ENCODE results near the gene NCAPG.

Gene NCAPG

DNA sequence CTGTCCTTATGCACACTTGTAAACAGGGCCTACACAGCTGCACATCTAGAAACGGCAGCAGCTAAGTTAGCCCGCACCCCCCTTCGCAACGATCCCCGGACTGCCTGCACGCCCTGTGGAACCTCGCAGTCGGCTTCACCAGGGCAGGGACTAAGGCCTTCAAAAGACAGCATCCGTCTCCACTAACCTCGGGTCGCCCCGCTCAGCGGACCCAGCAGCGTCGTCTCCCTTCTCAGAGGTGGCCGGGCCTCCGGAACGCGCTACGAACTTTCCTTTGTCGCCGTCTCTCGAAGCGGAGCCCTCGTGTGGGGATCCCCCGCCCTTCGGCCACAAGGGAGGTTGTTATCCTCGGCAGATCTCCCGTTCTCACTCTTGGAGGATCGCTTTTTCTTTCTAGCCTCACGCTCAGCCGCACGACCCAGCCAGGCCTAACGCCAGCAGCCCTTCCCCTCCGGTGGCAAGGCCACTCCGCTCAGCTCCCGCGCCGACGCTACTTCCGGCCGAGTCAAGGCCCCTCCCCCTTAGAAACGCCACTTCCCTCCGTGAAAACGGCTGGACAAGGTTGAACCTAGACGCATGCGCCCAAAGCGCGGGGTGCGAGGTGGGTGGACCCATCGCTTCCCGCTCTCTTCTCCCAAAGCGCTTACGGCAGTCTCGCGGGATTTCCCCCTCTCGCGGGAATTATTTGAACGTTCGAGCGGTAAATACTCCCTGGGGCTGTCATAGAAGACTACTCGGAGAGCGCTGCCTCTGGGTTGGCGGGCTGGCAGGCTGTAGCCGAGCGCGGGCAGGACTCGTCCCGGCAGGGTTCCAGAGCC, at the start of gene NCAPG, which contains the start of gene DCAF16:
Gene NCAPG, plus strand, starts transcription at position 720 of the 818 bp plus-strand sequence. CDS start 99 bp downstream, outside the sequence.
Gene DCAF16, minus strand, starts transcription at position 498 of the 818 bp plus-strand sequence. CDS start 6,616 bp downstream, outside the sequence.
- DNase-seq (ENCODE audit: low read depth), result peak; percentile 99

GRCh38 chr4:17761062-17761461, 49.7 kb upstream of the NCAPG start:
- DNase-seq (ENCODE audit: low read depth), result no peak

DNA sequence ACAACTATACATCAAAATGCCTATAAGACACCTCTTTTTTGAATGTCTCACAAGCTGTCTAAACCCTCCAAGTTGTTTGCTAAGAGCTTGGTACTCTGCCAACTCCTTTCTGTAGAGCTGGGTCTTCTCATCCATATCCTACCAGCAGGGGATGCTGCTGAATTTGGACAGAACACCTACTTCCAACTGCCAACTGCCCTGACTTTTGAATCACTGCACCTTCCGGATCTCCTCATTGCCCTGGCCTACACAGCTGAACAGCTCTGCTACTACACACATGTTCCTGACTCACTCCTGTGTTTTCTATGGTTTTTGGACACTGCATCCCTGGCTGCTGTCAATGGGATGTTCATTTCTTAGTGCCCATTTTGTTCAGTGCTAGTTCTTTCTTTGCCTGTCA, 48.1 kb upstream of the NCAPG start:
- peak; percentile 27 for DNase-seq (ENCODE audit: low read depth)

DNA sequence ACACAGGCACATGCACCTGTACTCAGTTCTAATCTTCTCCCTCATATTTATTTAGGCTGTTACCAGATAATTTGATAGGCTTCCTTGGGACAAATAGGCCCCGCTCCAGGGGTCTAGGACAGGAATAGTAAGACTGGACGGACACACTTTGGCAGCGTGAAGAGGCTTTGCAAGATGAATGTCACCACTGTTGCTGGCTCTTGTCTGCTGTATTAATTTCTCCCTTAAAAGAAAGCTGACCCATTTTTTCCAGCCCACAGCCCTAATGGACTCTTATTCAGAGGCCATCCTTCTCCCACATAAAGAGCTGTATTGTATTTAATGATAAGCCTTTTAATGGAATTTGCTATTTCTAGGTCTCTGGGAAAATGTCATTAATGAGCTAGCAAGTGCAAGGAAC, 47.4 kb upstream of the NCAPG start:
- no peak for DNase-seq (ENCODE audit: low read depth)

- DNase-seq (ENCODE audit: low read depth), result no peak
Observed at GRCh38 chr4:17763931-17764330, 46.8 kb upstream of the NCAPG start.

DNA sequence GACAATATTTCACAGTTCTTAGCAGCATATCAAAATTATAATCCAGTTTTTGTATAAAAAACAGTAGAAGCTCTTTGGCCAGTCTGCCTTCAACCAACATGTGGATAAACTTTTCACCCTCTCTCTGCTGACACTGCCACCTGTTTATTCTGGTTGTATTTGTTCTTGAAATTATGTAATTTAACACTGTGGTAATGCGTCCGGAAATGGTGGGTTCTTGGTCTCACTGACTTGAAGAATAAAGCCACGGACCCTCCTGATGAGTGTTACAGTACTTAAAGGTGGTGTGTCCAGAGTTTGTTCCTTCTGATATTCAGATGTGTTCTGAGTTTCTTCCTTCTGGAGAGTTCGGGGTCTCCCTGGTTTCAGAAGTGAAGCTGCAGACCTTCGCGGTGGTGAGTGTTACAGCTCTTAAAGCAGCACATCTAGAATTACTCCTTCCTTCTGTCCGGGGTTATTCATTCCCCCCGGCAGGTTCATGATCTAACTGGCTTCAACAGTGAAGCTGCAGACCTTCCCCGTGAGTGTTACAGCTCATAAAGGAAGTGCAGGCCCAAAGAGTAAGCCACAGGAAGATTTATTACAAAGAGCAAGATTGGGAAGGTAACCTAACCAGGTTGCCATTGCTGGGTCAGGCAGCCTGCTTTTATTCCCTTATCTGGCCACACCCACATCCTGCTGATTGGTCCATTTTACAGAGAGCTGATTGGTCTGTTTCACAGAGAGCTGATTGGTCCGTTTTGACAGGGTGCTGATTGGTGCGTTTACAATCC, 45.1 kb upstream of the NCAPG start:
- DNase-seq (ENCODE audit: low read depth), result no peak

DNA sequence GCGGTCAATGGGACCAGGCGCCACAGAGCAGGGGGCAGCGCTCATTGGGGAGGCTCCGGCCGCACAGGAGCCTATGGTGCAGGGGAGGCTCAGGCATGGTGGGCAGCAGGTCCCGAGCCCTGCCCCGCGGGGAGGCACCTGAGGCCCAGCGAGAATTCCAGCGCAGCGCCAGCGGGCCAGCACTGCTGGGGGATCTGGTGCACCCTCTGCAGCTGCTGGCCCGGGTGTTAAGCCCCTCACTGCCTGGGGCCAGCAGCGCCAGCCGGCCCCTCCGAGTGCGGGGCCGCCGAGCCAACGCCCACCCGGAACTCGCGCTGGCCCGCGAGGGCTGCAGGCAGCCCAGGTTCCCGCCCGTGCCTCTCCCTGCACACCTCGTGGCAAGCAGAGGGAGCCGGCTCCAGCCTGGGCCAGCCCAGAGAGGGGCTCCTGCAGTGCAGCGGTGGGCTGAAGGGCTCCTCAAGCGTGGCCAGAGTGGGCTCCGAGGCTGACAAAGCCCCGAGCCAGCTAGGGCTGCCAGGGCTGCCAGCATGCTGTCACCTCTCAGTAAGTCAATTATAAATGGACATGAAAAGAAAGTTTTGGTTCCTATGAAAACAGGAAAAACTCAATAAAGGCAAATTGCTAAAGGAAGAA, 43.8 kb upstream of the NCAPG start:
- DNase-seq (ENCODE audit: low read depth), result no peak

GRCh38 chr4:17769406-17770174, 41.2 kb upstream of the NCAPG start:
- DNase-seq (ENCODE audit: low read depth), result no peak

DNA sequence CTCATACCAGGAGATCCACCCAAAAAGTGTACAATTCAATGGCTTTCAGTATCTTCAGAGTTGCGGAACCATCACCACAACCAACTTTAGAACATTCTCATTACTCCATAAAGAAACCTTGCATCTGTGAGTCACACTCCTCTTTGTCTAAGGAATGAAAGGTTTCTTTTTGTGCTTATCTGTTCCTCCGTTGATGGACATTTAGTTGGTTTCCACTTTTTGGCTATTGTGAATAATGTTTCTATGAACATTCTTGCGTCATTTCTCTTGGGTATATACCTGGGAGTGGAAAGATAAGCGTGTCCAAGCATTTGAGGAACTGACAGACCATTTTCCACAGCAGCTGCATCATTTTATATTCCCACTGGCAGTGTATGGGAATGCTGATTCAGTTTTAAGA, 39.9 kb upstream of the NCAPG start:
- DNase-seq (ENCODE audit: low read depth), result no peak

GRCh38 chr4:17771284-17771908, 39.4 kb upstream of the NCAPG start:
- no peak for DNase-seq (ENCODE audit: low read depth)

- DNase-seq (ENCODE audit: low read depth), result no peak
Observed at GRCh38 chr4:17773135-17773698, 37.6 kb upstream of the NCAPG start.

- no peak for DNase-seq (ENCODE audit: low read depth)
Observed at GRCh38 chr4:17778431-17778830, 32.3 kb upstream of the NCAPG start.

- DNase-seq (ENCODE audit: low read depth), result no peak
Observed at GRCh38 chr4:17780501-17781299, 30.1 kb upstream of the NCAPG start.

DNA sequence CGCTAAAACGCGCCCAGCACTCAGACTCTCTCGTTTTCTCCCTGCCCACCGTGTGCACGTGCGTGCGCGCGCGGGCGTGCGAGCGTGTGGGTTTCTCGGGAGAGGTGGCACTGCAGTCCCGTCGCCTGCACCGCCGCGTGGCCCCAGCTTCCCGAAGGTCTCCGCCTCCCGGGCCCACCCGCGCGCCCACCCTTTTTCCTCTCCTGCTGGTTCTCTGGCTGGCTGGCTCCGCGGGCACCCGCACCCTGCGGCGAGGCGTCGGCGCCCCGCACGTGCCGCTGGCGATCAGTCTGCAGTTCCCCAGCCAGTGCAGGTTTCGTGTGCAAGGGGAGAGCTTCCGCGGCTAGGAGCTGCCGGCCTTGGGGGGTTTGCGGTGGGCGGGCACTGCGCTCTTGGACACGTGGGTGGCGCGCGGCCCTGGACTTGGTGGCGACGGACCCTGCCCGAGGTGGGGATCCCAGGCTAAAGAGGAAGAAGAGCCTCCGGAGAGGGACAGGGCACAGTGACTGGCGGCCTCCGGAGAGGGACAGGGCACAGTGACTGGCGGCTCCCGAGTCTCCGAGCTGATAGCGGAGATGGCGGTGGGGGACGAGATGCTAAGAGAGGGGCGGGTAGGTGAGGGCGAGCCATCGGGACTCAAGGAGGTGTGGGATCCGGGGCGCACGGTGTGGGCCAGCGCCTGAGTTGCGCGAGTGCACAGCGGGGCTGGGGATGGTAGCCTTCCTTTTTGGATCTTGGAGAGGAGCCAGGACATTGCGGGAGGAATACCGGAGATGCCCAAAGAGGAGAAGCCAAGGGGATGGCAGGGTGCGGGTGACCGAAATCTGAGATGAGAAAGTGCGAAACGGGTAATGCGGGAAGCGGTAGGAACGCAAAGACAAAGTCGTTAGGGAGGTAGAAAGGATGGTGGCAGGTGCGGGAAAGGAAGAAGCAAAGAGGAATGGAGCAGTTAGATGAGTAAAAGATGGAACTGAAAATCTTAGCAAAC, 29.2 kb upstream of the NCAPG start, which contains the start of gene FAM184B:
Gene FAM184B, minus strand, starts transcription at position 322 of the 988 bp plus-strand sequence. CDS start 322 bp downstream, outside the sequence.
- DNase-seq (ENCODE audit: low read depth), result no peak

DNA sequence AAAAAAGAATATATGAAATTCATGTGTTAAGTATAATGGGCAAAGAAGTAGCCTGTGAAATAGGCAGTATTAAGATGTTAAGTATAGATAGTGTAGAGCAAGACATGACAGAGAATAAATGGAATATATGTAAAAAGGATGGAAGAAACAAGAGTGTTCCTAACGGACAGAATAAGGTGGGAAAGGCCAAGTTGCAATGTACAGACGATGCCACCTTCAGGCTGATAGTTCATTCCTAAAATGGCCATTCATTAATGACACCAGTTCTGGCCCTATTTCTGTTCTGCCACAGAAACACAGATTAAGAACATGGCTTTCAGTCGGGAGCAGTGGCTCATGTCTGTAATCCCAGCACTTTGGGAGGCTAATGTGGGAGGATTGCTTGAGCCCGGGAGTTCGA, 24.9 kb upstream of the NCAPG start:
- DNase-seq (ENCODE audit: low read depth), result no peak

GRCh38 chr4:17786567-17786966, 24.2 kb upstream of the NCAPG start:
- no peak for DNase-seq (ENCODE audit: low read depth)

DNA sequence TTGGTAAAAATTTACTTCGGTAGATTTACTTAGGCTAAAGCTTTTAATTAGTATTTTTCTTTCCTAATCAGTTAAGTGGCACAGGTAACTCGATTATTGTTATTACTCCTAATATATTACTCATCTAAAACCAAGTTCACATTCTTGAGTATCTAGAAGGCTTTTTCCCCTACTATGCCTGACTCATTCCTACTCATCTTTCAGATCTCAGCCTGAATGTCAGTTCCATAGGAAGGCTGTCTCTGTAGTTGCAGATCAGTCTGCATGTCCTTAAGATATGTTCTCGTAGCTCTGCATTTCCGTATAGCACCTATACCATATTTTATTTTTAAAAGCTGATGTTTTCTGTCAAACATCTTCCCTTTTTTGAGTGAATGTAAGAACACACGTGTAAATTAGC, 23.5 kb upstream of the NCAPG start:
- DNase-seq (ENCODE audit: low read depth), result no peak

GRCh38 chr4:17788956-17789355, 21.8 kb upstream of the NCAPG start:
- DNase-seq (ENCODE audit: low read depth), result no peak

- DNase-seq (ENCODE audit: low read depth), result no peak
Observed at GRCh38 chr4:17794730-17795129, 16.0 kb upstream of the NCAPG start.

Data from fibroblast of the conjunctiva (primary cell).